HFFc6 (cell line): ENCODE measurements around the gene CDKN2A. TPM values are rescaled to one million over a fixed set of nuclear protein-coding genes. Genes with fewer than 3 reads are reported as not detected.

ENCODE experiments used
- DNase-seq: peaks from one replicate; pipeline ENCODE4 v3.0.0-alpha.2; 2018
- H3K27ac Mint-ChIP-seq: 2 replicates; pipeline ENCODE4 v1.8.0; 2020; ENCODE audit warnings: mild to moderate bottlenecking, mixed read lengths
- H3K27me3 Mint-ChIP-seq: 2 replicates; pipeline ENCODE4 v1.8.0; 2021; ENCODE audit warnings: mild to moderate bottlenecking, moderate library complexity, mixed read lengths; ENCODE audit not compliant: insufficient read depth
- H3K36me3 Mint-ChIP-seq: 2 replicates; pipeline ENCODE4 v1.8.0; 2021; ENCODE audit warnings: low read depth, mixed read lengths
- H3K4me1 Mint-ChIP-seq: 2 replicates; pipeline ENCODE4 v1.8.0; 2020; ENCODE audit warnings: low read depth, mixed read lengths
- H3K4me3 Mint-ChIP-seq: 2 replicates; pipeline ENCODE4 v1.8.0; 2020; ENCODE audit warnings: mild to moderate bottlenecking, moderate library complexity, mixed read lengths
- H3K9me3 Mint-ChIP-seq: 2 replicates; pipeline ENCODE4 v1.8.0; 2020; ENCODE audit warnings: mild to moderate bottlenecking, mixed read lengths
- CTCF ChIP-seq: fragments of 200-600 bp; sonication (generic); IDR thresholded peaks from 2 replicates; pipeline ENCODE4 v1.5.0; 2021; ENCODE audit warnings: antibody characterized with exemption, mild to moderate bottlenecking
- total RNA-seq, 6 experiments: library from RNA; stranded (reverse); fragmentation: NEBNext Ultra II Directional; extraction: Animal tissue kit (Norgen Biotek cat#: 25700); gene quantifications; 2 replicates in 1 of 6; 3 replicates in 5 of 6; pipeline ENCODE4 v1.2.3, GENCODE V29; 2021

Gene CDKN2A
- total RNA-seq, 6 experiments from 2014 or later: 47.7 to 133 (median 121) TPM

GRCh38 chr9:22005702-22006606, 11.8 kb upstream of the CDKN2A start:
- peaks cover 8% of the 10 kb centered on the region; the same call in 1 of the 2 replicates for H3K36me3 Mint-ChIP-seq
- peaks cover 50% of the 10 kb centered on the region for H3K4me1 Mint-ChIP-seq
- H3K4me3 Mint-ChIP-seq: peak overlapping the region; percentile 91
- H3K9me3 Mint-ChIP-seq: no peaks in the 10 kb centered on the region
- peak; percentile 26 for DNase-seq
- peaks cover 8% of the 10 kb centered on the region for H3K27me3 Mint-ChIP-seq
- TF ChIP-seq CTCF: no peak
- peak overlapping the region; percentile 95 for H3K27ac Mint-ChIP-seq

GRCh38 chr9:22005021-22005701, 11.0 kb upstream of the CDKN2A start:
- Mint-ChIP-seq H3K27ac (peak overlapping the region; percentile 95), H3K36me3 (peaks cover 8% of the 10 kb centered on the region; the same call in 1 of the 2 replicates), H3K4me1 (peaks cover 44% of the 10 kb centered on the region), H3K4me3 (peak overlapping the region; percentile 91), H3K9me3 (no peaks in the 10 kb centered on the region), H3K27me3 (peaks cover 8% of the 10 kb centered on the region)
- DNase-seq: no peak
- peak; percentile 34 for TF ChIP-seq CTCF

GRCh38 chr9:22002038-22002437, 7.8 kb upstream of the CDKN2A start:
- Mint-ChIP-seq H3K4me3 (no peak overlapping the region), H3K27ac (no peak overlapping the region), H3K4me1 (peaks cover 61% of the 10 kb centered on the region), H3K27me3 (peaks cover 5% of the 10 kb centered on the region), H3K36me3 (peaks cover 8% of the 10 kb centered on the region; the same call in 1 of the 2 replicates), H3K9me3 (no peaks in the 10 kb centered on the region)
- no peak for DNase-seq
- TF ChIP-seq CTCF: no peak

GRCh38 chr9:21998026-21998425, 3.8 kb upstream of the CDKN2A start:
- H3K27ac Mint-ChIP-seq: no peak overlapping the region
- no peak for DNase-seq
- H3K9me3 Mint-ChIP-seq: no peaks in the 10 kb centered on the region
- peaks cover 3% of the 10 kb centered on the region; the same call in 1 of the 2 replicates for H3K27me3 Mint-ChIP-seq
- H3K4me3 Mint-ChIP-seq: no peak overlapping the region
- peaks cover 62% of the 10 kb centered on the region for H3K4me1 Mint-ChIP-seq
- no peak for TF ChIP-seq CTCF
- no peaks in the 10 kb centered on the region; the same call in 1 of the 2 replicates for H3K36me3 Mint-ChIP-seq

GRCh38 chr9:21997480-21997879, 3.3 kb upstream of the CDKN2A start:
- no peaks in the 10 kb centered on the region; the same call in 1 of the 2 replicates for H3K36me3 Mint-ChIP-seq
- TF ChIP-seq CTCF: no peak
- H3K9me3 Mint-ChIP-seq: no peaks in the 10 kb centered on the region
- H3K27ac Mint-ChIP-seq: no peak overlapping the region
- H3K27me3 Mint-ChIP-seq: peaks cover 3% of the 10 kb centered on the region; the same call in 1 of the 2 replicates
- no peak for DNase-seq
- H3K4me3 Mint-ChIP-seq: no peak overlapping the region
- peaks cover 64% of the 10 kb centered on the region for H3K4me1 Mint-ChIP-seq
